Measurements from ENCODE around the gene ADAMTSL1.

Gene ADAMTSL1

GRCh38 chr9:18662320-18662719, 188.4 kb downstream of the ADAMTSL1 start:
- DNase-seq (ENCODE audit: low spot score): no peak

GRCh38 chr9:18665947-18666346, 192.0 kb downstream of the ADAMTSL1 start:
- no peak for DNase-seq (ENCODE audit: low spot score)

- no peak for DNase-seq (ENCODE audit: low spot score)
Observed at GRCh38 chr9:18666348-18666747, 192.4 kb downstream of the ADAMTSL1 start.

GRCh38 chr9:18666986-18667772, 193.2 kb downstream of the ADAMTSL1 start:
- no peak for DNase-seq (ENCODE audit: low spot score)

GRCh38 chr9:18668944-18669343, 195.0 kb downstream of the ADAMTSL1 start:
- no peak for DNase-seq (ENCODE audit: low spot score)

- DNase-seq (ENCODE audit: low spot score): no peak
Observed at GRCh38 chr9:18672706-18673105, 198.8 kb downstream of the ADAMTSL1 start.

- DNase-seq (ENCODE audit: low spot score): no peak
Observed at GRCh38 chr9:18673179-18673578, 199.2 kb downstream of the ADAMTSL1 start.

- no peak for DNase-seq (ENCODE audit: low spot score)
Observed at GRCh38 chr9:18675332-18675731, 201.4 kb downstream of the ADAMTSL1 start.

- no peak for DNase-seq (ENCODE audit: low spot score)
Observed at GRCh38 chr9:18675973-18676372, 202.0 kb downstream of the ADAMTSL1 start.

- DNase-seq (ENCODE audit: low spot score): no peak
Observed at GRCh38 chr9:18676525-18676924, 202.6 kb downstream of the ADAMTSL1 start.

GRCh38 chr9:18678821-18679590, 205.1 kb downstream of the ADAMTSL1 start:
- no peak for DNase-seq (ENCODE audit: low spot score)

- DNase-seq (ENCODE audit: low spot score): no peak
Observed at GRCh38 chr9:18682907-18683306, 209.0 kb downstream of the ADAMTSL1 start.

- no peak for DNase-seq (ENCODE audit: low spot score)
Observed at GRCh38 chr9:18683312-18683711, 209.4 kb downstream of the ADAMTSL1 start.

- no peak for DNase-seq (ENCODE audit: low spot score)
Observed at GRCh38 chr9:18683851-18684250, 209.9 kb downstream of the ADAMTSL1 start.

- DNase-seq (ENCODE audit: low spot score): no peak
Observed at GRCh38 chr9:18684593-18685317, 210.8 kb downstream of the ADAMTSL1 start.

- no peak for DNase-seq (ENCODE audit: low spot score)
Observed at GRCh38 chr9:18688581-18689565, 214.9 kb downstream of the ADAMTSL1 start.

GRCh38 chr9:18689921-18690320, 216.0 kb downstream of the ADAMTSL1 start:
- no peak for DNase-seq (ENCODE audit: low spot score)

- no peak for DNase-seq (ENCODE audit: low spot score)
Observed at GRCh38 chr9:18692268-18692667, 218.3 kb downstream of the ADAMTSL1 start.

GRCh38 chr9:18692962-18693361, 219.0 kb downstream of the ADAMTSL1 start:
- DNase-seq (ENCODE audit: low spot score): no peak

- no peak for DNase-seq (ENCODE audit: low spot score)
Observed at GRCh38 chr9:18694959-18695668, 221.2 kb downstream of the ADAMTSL1 start.

- no peak for DNase-seq (ENCODE audit: low spot score)
Observed at GRCh38 chr9:18698992-18699391, 225.0 kb downstream of the ADAMTSL1 start.
